NOMO-1 treated with DMSO at 0.1 percent for 48 hours (cell line): Measurements from ENCODE around the gene IGF2R.
"Not testable (repeated sequence)": the region's sequence is repeated elsewhere in the genome, so short reads cannot be mapped to it uniquely, and the experiment has no call there.

Source experiments
- DNase-seq: peaks from one replicate; lab custom pipeline; 2025; ENCODE audit not compliant: unreplicated experiment; lab: John Stamatoyannopoulos, UW

Gene IGF2R

DNA sequence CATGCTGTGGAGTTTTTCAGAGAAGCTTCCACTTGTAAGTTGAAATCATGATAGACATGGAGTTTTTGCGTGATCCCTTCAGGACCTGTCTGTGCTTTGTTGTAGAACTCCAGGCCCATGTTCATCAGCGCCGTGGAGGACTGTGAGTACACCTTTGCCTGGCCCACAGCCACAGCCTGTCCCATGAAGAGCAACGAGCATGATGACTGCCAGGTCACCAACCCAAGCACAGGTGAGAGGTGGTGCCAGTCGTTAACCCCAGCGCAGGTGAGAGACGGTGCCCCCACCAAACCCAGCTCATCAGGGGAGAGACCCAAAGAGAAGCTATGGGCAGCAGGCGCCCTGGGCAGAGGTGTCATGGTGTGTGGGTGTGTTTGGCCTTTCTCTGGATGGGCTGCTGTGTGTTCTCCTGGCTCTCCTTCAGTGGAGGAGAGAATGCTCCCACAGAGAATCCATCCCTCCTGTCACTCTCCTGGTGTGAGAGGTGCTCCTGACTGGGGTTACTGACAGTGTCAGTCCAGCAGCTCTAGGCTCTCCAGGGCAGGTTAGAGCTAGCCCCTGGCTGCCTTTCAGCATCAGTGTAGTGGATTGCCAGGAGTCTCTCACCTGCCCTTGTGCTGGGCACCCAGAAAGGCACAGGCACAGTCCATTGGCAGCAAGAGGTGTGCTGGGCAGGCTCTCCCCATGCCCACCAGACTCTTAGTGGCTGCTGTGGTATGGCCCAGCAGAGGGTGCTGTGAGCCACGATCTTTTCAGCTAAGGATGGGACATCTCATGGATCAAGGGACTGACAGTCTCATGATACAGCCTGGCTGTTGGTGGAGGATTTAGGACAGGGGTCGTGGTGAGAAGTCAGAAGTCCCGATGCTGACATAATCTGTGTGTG, 103.2 kb downstream of the IGF2R start:
- DNase-seq: no peak

DNA sequence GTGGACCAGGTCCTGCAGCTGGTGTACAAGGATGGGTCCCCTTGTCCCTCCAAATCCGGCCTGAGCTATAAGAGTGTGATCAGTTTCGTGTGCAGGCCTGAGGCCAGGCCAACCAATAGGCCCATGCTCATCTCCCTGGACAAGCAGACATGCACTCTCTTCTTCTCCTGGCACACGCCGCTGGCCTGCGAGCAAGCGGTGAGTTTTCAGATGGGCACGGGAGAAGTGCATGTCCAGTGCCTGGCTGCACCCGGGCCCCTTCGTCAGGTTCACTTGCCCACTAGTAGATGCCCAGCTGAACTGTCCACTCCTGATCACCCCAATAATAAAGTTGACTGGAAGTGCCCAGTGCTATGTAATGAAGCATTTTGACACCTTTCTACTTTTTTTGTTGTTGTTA, 104.4 kb downstream of the IGF2R start:
- DNase-seq: no peak

GRCh38 chr6:160076009-160076408, 107.1 kb downstream of the IGF2R start:
- DNase-seq: no peak

- no peak for DNase-seq
Measured at GRCh38 chr6:160077024-160077423, 108.1 kb downstream of the IGF2R start.

GRCh38 chr6:160077526-160077925, 108.6 kb downstream of the IGF2R start:
- no peak for DNase-seq

- no peak for DNase-seq
Measured at GRCh38 chr6:160078883-160079685, 110.2 kb downstream of the IGF2R start.

- DNase-seq: no peak
Measured at GRCh38 chr6:160079686-160080043, 110.8 kb downstream of the IGF2R start.

- DNase-seq: no peak
Measured at GRCh38 chr6:160080097-160080496, 111.2 kb downstream of the IGF2R start.

DNA sequence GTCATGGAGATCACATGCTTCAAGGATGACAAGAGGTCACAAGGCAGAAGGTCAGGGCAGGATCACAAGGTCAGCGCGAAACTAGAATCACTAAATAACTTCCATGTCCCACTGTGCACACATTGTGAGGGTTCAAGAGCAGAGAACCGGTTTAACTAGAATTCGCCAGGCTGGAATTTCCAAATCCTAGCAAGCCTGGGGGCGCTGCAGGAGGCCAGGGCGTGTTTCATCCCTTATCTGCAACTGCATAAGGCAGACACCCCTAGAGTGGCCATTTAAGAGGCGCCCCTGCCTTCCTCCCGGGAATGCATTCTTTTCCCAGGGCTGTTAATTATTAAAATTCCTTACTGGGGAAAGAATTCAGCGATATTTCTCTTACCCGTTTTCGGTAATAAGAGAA, 112.5 kb downstream of the IGF2R start:
- no peak for DNase-seq

DNA sequence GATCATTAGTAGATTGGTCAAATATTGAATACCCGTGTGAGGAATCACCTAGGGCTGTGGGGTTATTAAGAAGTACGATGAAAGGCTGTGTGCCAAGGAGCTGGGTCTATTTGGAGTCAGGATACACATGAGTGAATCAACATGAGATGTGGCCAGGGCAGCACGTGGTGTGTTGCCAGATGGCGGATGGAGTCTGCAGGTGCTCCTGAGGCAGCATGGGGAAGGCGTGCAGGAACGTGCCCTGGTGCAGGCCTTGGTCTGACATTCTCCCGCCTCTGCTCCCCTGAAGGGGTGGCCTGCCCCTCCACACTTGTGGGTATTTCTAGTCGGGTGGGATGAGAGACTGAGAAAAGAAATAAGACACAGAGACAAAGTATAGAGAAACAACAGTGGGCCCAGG, 113.7 kb downstream of the IGF2R start:
- DNase-seq: no peak

DNA sequence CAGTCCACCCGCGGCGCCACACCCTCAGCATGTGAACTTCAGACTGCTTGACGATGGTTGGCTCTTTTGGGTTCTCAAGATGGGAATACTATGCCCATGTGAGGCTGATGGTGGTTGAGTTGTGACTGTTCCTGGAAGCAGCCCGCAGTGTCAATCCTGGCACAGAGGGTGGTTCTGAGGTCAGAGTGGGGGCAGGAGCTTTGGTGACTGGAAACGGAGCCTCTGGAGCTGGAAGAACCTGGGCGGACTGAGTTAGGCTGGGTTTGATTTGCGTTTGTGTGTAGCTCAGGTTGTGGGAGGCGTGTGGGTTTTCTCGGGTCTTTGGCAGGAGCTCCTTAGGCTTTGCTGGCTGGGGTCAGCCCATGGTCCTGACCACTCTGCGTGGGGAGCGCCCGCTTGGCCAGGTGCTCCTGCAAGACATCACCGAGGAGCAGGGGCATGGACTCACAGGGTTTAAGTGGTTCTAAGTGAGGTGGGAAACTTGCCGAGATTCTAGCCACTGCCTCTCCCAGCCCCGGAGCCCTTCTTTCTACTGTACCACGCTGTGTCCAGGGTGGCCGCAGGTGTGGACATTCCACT, 115.4 kb downstream of the IGF2R start:
- no peak for DNase-seq

- DNase-seq: no peak
Measured at GRCh38 chr6:160085226-160085625, 116.3 kb downstream of the IGF2R start.

- no peak for DNase-seq
Measured at GRCh38 chr6:160085713-160086505, 117.0 kb downstream of the IGF2R start.

DNA sequence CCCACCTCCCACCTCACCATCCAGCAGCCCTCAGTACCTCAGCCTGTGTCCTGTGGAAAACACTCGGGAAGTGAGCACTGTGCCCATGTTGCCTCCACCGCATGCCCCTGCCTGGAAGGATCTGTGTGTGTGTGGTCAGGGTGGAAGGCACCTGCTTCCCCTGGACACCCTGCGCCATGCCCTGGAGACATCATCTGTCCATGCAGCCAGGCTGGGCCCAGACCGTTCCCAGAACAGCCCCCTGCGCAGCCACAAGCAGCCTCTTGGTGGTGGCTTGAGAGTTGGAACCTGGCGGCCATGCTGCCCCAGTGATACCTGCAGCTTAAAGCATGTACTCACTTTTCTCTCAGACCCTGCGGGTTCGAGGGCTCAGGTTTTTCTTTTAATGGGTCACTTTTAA, 117.9 kb downstream of the IGF2R start:
- DNase-seq: no peak

DNA sequence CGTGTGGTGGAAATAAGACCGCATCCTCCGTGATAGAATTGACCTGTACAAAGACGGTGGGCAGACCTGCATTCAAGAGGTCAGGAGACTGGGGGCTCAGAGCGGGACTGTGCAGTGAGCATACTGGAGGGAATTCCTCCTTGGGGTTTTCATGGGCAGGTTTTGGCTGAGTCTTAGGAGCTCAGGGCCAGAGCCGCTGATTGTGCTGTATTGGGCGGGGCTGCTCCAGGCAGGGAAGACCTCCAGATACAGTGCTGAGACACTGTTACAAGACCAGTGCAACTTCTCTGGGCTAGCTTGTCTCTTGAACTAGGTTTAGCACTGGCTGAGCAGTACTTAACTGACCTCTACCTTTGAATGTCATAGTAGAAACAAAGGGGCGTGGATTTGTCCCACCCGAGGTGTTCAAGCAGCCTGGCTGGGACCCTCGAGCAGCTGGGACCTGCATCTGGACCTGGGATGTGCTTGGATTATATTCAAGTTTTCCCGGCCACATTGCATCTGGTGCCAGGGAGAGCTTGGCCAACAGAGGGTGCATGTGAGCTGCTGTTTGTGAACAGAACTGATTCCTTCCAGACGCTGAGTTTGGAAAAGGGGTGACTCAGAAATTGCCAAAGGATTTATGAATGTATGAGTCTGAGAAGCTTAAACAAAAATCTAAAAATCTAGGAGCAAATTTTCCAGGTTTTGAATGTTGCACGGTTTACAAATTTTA, 119.3 kb downstream of the IGF2R start:
- DNase-seq: no peak

GRCh38 chr6:160088784-160089533, 120.1 kb downstream of the IGF2R start:
- DNase-seq: no peak

DNA sequence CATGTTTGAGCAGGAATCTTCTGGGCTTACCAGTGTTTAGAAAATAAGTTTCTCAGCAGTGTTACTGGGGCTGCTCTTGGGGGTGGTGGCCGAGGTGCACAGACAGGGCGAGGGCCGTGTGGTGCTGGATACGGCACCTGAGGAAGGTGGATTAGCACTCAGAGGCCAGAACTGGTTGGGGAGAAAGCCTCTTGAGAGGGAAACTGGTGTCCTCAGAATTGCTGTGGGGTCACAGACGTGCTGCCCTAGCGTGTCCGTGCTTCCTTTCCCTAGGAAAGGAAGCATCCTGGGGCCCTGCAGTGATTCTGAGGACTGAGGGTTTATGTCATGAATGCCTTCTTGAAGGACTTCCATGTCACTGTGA, 120.6 kb downstream of the IGF2R start:
- DNase-seq: no peak

DNA sequence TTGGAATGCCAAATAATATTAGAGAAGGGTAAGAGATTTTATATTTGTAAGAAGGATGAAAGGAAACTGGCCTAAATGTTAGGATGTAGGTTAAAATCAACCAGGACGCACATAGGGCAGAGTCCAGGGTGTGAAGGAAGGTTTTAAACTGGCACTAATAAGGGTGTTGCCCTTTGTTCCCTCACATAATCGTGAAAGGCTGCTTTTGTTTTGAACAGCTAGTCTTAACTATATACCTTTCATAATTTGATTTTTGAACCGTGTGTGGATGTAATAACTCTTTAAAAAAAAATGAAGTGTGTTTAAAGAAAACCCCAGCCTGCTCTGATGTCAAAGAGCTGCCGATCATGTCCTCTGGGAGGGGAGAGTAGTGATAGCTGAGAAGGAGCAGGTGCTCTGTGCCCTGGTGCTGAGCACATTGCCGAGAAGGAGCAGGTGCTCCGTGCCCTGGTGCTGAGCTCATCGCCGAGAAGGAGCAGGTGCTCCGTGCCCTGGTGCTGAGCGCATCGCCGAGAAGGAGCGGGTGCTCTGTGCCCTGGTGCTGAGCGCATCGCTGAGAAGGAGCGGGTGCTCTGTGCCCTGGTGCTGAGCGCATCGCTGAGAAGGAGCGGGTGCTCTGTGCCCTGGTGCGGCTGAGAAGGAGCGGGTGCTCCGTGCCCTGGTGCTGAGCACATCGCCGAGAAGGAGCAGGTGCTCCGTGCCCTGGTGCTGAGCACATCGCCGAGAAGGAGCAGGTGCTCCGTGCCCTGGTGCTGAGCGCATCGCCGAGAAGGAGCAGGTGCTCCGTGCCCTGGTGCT, 121.8 kb downstream of the IGF2R start:
- DNase-seq: not testable (repeated sequence)

DNA sequence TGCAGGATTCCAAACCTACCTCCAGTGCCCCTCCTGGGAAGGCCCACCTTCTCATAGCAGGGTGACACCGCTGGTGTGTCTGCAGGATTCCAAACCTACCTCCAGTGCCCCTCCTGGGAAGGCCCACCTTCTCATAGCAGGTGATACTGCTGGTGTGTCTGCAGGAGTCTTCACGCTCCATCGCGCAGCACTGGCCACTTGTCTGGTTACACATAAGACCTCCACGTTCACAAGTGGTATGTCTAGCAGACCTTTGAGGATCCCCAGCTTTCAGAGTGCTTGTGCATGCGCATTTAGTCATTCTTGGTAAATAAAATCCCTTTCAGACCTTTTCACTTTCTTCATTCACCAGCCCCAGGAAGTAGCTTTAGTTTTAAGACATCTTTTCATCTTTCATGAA, 123.3 kb downstream of the IGF2R start:
- DNase-seq: not testable (repeated sequence)
